ENCODE data around the gene GABRG3. TPM values are rescaled to one million over a fixed set of nuclear protein-coding genes. Genes with fewer than 3 reads are reported as not detected.

Gene GABRG3
- total and polyA plus RNA-seq, 2 of the 4 experiments (the other 2 are of a cell fraction), result not detected

GRCh38 chr15:26950001-26950400 lies 21.0 kb upstream of the GABRG3 start:
- Histone ChIP-seq H3K4ac (ENCODE audit: low read depth, low read length) (no peak overlapping the region), H3K23ac (ENCODE audit: low read depth, low read length) (no peak overlapping the region), H4K20me1 (ENCODE audit: insufficient read depth, low read length) (no peaks in the 10 kb centered on the region), H3K4me2 (ENCODE audit: low read depth, low read length) (no peak overlapping the region), H2AK9ac (replicated peaks; ENCODE audit: low read depth, low read length, poor library complexity) (no peak overlapping the region), H2BK20ac (ENCODE audit: low read depth, low read length) (no peak overlapping the region), H3K4me3 (ENCODE audit: insufficient read depth, low read depth, low read length) (no peak overlapping the region), H2AK5ac (ENCODE audit: low read depth, low read length) (no peak overlapping the region), H2AFZ (replicated peaks; ENCODE audit: low read length, poor library complexity) (no peak overlapping the region), H3K56ac (ENCODE audit: extremely low read depth, insufficient read depth, low read length) (no peak overlapping the region), H3K14ac (replicated peaks; ENCODE audit: low read depth, low read length) (no peak overlapping the region), H2BK5ac (ENCODE audit: low read depth, low read length, poor library complexity, severe bottlenecking) (no peak overlapping the region), H3K9ac (ENCODE audit: low read depth, low read length) (no peak overlapping the region), H3K27me3 (ENCODE audit: control insufficient read depth, insufficient read depth, low read length) (no peaks in the 10 kb centered on the region), H3K36me3 (ENCODE audit: control insufficient read depth, insufficient read depth, low read length) (no peaks in the 10 kb centered on the region), H4K5ac (ENCODE audit: low read depth, low read length) (no peak overlapping the region), H3K18ac (ENCODE audit: low read depth, low read length) (no peak overlapping the region), H4K91ac (ENCODE audit: insufficient read depth, low read depth, low read length) (no peak overlapping the region), H4K8ac (ENCODE audit: low read depth in 2 of 2, low read length in 2 of 2) (no peak overlapping the region), H3K9me1 (ENCODE audit: insufficient read depth, low read length) (no peaks in the 10 kb centered on the region), H2BK120ac (ENCODE audit: low read depth, low read length) (no peak overlapping the region), H3K4me1 (ENCODE audit: control insufficient read depth, insufficient read depth, low read length) (no peaks in the 10 kb centered on the region), H3K9me3 (ENCODE audit: control insufficient read depth, insufficient read depth, low read length) (peaks cover 9% of the 10 kb centered on the region), H3K79me1 (ENCODE audit: low read depth in 1 of 2, low read length in 2 of 2) (no peaks in the 10 kb centered on the region), H3K27ac (ENCODE audit: insufficient read depth, low read length) (no peak overlapping the region), H2BK15ac (ENCODE audit: low read depth, low read length) (no peak overlapping the region)
- no CpG with 5 or more reads among the region's 2 CpGs for WGBS, 2 experiments (ENCODE audit: extremely low coverage in 2 of 2, insufficient read length in 1 of 2)
- intact Hi-C loops (cut with micrococcal nuclease), result no loop called here
- ATAC-seq (ENCODE audit: low read depth) (no peak), DNase-seq (no peak)
- ChIA-PET CTCF (no interaction called here), POLR2A (ENCODE audit: unreplicated experiment) (no interaction called here)
- in situ Hi-C loops (cut with MboI; ENCODE audit: low sequenced_read_pairs), result no loop called here
- no TSS peak for BruUV-seq (replicated peaks)
- TF ChIP-seq NFE2L2 (IDR thresholded peaks at IDR 0.05; ENCODE audit: low read depth, low read length), result no peak
- no peak for TF ChIP-seq ELK1 (IDR thresholded peaks at IDR 0.05; ENCODE audit: borderline replicate concordance, low read depth, low read length)
- TF ChIP-seq RCOR1 (IDR thresholded peaks at IDR 0.05; ENCODE audit: insufficient replicate concordance, low read length), result no peak
- no peak for TF ChIP-seq FOS (IDR thresholded peaks at IDR 0.05; ENCODE audit: low read depth, low read length)
- no peak for TF ChIP-seq RAD21 (IDR thresholded peaks at IDR 0.05; ENCODE audit: low read length)
- no peak for TF ChIP-seq RFX5 (IDR thresholded peaks at IDR 0.05; ENCODE audit: low read depth, low read length)
- TF ChIP-seq MXI1 (IDR thresholded peaks at IDR 0.05; ENCODE audit: borderline replicate concordance, low read depth, low read length), result no peak
- no peak for TF ChIP-seq POLR2A (IDR thresholded peaks at IDR 0.05; ENCODE audit: low read depth, low read length)
- dilution Hi-C loops (cut with HindIII; ENCODE audit: low sequenced_read_pairs, unreplicated experiment), result no loop called here

Measured in IMR-90 (cell line).